Neural crest cell (in vitro differentiated cells): ENCODE measurements around the gene MRPS9. TPM values are rescaled to one million over a fixed set of nuclear protein-coding genes. Genes with fewer than 3 reads are reported as not detected.

Experiments
- DNase-seq: peaks from one replicate; pipeline ENCODE4 v3.0.0; 2021; ENCODE audit warnings: low read depth, mixed read lengths, low spot score
- H3K27ac Mint-ChIP-seq: one replicate; pipeline ENCODE4 v1.8.0; 2021; ENCODE audit warnings: mild to moderate bottlenecking, mixed read lengths; ENCODE audit not compliant: unreplicated experiment
- H3K27me3 Mint-ChIP-seq: 2 replicates; pipeline ENCODE4 v1.8.0; 2021; ENCODE audit warnings: low read depth, mild to moderate bottlenecking, mixed read lengths
- H3K36me3 Mint-ChIP-seq: 2 replicates; pipeline ENCODE4 v1.8.0; 2021; ENCODE audit warnings: low read depth, mild to moderate bottlenecking, mixed read lengths
- H3K4me1 Mint-ChIP-seq: 2 replicates; pipeline ENCODE4 v1.8.0; 2021; ENCODE audit warnings: mixed read lengths
- H3K4me3 Mint-ChIP-seq: one replicate; pipeline ENCODE4 v1.8.0; 2021; ENCODE audit warnings: mild to moderate bottlenecking, mixed read lengths
- H3K9me3 Mint-ChIP-seq: 2 replicates; pipeline ENCODE4 v1.8.0; 2021; ENCODE audit warnings: mixed read lengths
- total RNA-seq: library from RNA; stranded (reverse); gene quantifications from 2 replicates; pipeline ENCODE4 v1.2.1, GENCODE V29; 2021
- TF ChIP-seq, protein P1 (sequence below): fragments of 200-600 bp; sonication (generic); conservative IDR thresholded peaks from 2 replicates; pipeline ENCODE4 v1.5.0; 2021; ENCODE audit warnings: antibody characterized with exemption, mild to moderate bottlenecking

Gene MRPS9
- total RNA-seq, 1 donor from 2014 or later = 42.5 TPM

DNA sequence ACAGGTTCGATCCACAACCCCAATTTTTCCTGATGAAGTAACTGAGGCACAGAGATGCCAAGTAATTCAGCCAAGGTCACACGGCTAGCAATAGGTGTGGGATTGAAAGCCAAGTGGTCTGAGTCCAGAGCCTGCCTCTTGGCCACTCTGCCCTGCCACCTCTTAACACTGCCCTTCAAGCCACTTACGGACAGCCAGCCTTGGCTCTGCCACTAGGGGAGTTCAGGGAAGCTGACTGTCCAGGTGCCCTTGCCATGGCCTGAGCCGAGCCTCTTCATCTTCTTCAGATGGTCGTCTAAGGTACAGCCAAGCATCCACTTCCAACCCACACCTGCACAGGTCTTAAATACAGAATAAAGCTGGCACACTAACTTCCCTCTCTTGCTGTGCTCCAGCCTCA lies 104.4 kb downstream of the MRPS9 start:
- no peaks in the 10 kb centered on the region for H3K9me3 Mint-ChIP-seq
- no peaks in the 10 kb centered on the region for H3K27me3 Mint-ChIP-seq
- H3K4me3 Mint-ChIP-seq = peak overlapping the region; percentile 88
- TF ChIP-seq, protein P1, sequence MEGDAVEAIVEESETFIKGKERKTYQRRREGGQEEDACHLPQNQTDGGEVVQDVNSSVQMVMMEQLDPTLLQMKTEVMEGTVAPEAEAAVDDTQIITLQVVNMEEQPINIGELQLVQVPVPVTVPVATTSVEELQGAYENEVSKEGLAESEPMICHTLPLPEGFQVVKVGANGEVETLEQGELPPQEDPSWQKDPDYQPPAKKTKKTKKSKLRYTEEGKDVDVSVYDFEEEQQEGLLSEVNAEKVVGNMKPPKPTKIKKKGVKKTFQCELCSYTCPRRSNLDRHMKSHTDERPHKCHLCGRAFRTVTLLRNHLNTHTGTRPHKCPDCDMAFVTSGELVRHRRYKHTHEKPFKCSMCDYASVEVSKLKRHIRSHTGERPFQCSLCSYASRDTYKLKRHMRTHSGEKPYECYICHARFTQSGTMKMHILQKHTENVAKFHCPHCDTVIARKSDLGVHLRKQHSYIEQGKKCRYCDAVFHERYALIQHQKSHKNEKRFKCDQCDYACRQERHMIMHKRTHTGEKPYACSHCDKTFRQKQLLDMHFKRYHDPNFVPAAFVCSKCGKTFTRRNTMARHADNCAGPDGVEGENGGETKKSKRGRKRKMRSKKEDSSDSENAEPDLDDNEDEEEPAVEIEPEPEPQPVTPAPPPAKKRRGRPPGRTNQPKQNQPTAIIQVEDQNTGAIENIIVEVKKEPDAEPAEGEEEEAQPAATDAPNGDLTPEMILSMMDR = no peak
- no peak overlapping the region for H3K27ac Mint-ChIP-seq
- H3K36me3 Mint-ChIP-seq = peaks cover 4% of the 10 kb centered on the region
- peaks cover 13% of the 10 kb centered on the region for H3K4me1 Mint-ChIP-seq
- no peak for DNase-seq

DNA sequence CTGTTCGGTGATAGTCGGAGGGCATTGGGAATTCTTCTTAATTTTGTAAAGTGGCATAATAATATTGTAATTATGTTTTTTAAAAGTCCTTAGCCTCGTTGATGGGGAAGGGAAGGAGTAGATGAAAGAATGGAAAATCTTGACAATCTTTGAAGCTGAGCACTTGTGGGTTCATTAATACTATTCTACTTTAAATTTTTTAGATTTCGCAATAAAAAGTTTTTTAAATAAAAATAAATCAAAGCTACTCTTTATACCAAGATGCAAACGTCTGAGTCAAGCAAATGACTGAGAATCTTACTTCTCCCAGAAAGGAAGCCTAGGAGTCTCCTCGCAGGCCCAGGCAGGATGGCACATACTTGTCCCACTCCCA lies 105.2 kb downstream of the MRPS9 start:
- H3K9me3 Mint-ChIP-seq = no peaks in the 10 kb centered on the region
- peaks cover 15% of the 10 kb centered on the region for H3K4me1 Mint-ChIP-seq
- peak overlapping the region; percentile 88 for H3K4me3 Mint-ChIP-seq
- TF ChIP-seq, protein P1 = no peak
- H3K27me3 Mint-ChIP-seq = no peaks in the 10 kb centered on the region
- DNase-seq = no peak
- peaks cover 10% of the 10 kb centered on the region for H3K36me3 Mint-ChIP-seq
- H3K27ac Mint-ChIP-seq = no peak overlapping the region

DNA sequence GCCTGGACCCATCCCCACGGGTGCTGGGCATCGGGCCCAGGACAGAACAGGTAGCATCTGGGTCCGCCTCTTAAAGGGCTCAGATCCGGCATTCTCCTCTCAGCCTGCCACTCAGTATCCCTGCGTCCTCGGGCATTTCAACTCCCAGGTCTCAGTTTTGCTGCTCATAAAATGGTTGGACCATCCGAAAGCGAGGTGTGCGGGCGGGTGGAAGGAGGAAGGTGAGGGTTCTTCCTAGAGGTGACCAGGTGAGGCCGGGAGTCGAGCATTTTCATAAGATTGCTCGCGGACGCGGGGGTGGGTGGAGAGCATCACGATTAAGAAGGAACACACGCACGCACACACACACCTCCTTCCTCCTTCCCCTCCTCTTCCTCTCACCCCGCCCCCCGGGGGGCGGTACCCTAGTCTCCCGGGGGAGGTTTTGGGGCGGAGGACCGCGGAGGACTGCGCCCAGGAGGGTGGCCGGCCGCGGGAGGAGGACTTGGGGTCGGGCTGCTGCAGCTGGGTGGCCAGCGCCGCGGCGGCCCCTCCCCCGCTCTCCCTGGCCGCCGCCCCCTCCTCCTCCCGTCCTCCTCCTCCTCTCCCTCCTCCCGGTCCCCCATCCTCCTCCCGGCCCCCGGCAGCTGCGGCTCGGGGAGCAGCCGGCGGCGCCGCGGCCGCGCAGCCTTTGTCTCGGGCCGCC lies 105.7 kb downstream of the MRPS9 start:
- Mint-ChIP-seq H3K4me3 (peak overlapping the region; percentile 88), H3K27me3 (no peaks in the 10 kb centered on the region), H3K36me3 (peaks cover 11% of the 10 kb centered on the region), H3K9me3 (no peaks in the 10 kb centered on the region), H3K4me1 (peaks cover 15% of the 10 kb centered on the region), H3K27ac (peak overlapping the region; percentile 86)
- DNase-seq = peak; percentile 43
- TF ChIP-seq, protein P1 = no peak

GRCh38 chr2:105144152-105144940 lies 106.5 kb downstream of the MRPS9 start:
- TF ChIP-seq, protein P1 = no peak
- Mint-ChIP-seq H3K36me3 (peaks cover 17% of the 10 kb centered on the region), H3K27ac (peak overlapping the region; percentile 87), H3K4me1 (peaks cover 15% of the 10 kb centered on the region), H3K27me3 (no peaks in the 10 kb centered on the region), H3K4me3 (peak overlapping the region; percentile 89), H3K9me3 (no peaks in the 10 kb centered on the region)
- no peak for DNase-seq

DNA sequence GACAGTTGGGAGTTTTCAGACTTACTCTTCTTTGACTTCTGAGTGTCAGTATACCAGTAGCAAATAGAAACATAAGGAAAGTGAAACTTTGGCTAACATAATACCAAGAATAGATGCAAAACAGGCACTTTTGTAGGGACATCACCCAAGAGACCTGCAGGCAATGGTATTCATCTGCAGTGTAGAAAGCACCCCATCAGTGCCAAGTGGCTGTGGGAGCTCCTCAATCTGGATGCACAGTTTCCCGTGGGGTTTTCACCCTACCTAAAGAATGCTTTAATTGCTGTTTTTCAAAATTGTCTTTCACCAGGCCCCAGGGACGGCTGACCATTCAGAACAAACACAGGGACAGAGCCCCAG lies 107.1 kb downstream of the MRPS9 start:
- H3K4me3 Mint-ChIP-seq = peak overlapping the region; percentile 89
- peaks cover 20% of the 10 kb centered on the region for H3K36me3 Mint-ChIP-seq
- H3K9me3 Mint-ChIP-seq = no peaks in the 10 kb centered on the region
- H3K4me1 Mint-ChIP-seq = peaks cover 15% of the 10 kb centered on the region
- H3K27ac Mint-ChIP-seq = no peak overlapping the region
- DNase-seq = no peak
- no peaks in the 10 kb centered on the region for H3K27me3 Mint-ChIP-seq
- TF ChIP-seq, protein P1 = no peak
